ENCODE data around the gene PRRC2B. TPM values are rescaled to one million over a fixed set of nuclear protein-coding genes. Genes with fewer than 3 reads are reported as not detected.
"Not testable (repeated sequence)": the region's sequence is repeated elsewhere in the genome, so short reads cannot be mapped to it uniquely, and the experiment has no call there.

PRRC2B gene
- polyA plus RNA-seq, 1 donor, result 132 TPM

DNA sequence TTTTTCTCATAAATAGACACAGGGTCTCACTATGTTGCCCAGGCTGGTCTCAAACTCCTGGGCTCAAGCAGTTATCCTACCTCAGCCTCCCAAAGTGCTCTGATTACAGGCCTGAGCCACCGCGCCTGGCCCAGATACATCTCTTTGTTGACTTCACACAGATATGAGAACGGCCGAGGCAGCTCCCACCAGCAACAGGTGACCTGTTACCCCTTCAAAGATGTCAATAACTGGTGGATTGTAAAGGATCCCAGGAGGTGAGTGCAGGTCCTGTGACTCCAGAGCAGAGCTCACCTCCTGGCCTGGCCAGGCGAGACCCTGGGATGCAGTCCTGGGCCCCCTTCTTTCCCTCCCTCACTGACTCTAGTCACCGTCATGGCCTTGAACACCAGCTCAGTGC is 118.0 kb downstream of the PRRC2B start:
- Histone ChIP-seq H3K4me3 (ENCODE audit: low read length) (no peak overlapping the region), H3K27ac (ENCODE audit: low read length) (no peak overlapping the region), H3K4me1 (ENCODE audit: control insufficient read depth, insufficient read depth, low read length) (no peaks in the 10 kb centered on the region), H3K9me3 (ENCODE audit: control insufficient read depth, low read depth, low read length) (no peaks in the 10 kb centered on the region), H3K36me3 (ENCODE audit: control insufficient read depth, insufficient read depth, low read length) (peaks cover 77% of the 10 kb centered on the region), H3K27me3 (ENCODE audit: control insufficient read depth, insufficient read depth, low read length) (no peaks in the 10 kb centered on the region)
- no CpG with 5 or more reads among the region's 6 CpGs for WGBS (ENCODE audit: insufficient coverage, low lambda C conversion rate)
- DNase-seq, result no peak

DNA sequence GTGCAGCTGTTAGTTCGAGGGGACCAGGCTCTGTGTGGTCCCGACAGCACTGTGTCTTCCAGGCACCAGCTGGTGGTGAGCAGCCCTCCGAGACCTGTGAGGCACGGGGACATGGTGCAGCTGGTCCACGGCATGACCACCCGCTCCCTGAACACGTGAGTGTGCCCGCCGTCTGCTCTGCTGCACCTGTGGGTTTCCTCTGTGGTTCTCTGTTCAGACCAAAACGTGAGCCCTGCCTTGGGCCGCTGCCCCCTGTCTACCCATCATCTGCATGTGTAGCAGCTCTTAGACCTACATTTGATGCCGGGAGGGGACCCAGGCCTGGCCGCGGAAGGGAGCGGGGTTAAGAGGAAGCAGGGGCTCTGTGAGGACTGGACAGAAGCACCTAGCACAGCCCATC is 119.3 kb downstream of the PRRC2B start:
- H3K27ac ChIP-seq (ENCODE audit: low read length), result no peak overlapping the region
- no peak overlapping the region for H3K4me3 ChIP-seq (ENCODE audit: low read length)
- H3K36me3 ChIP-seq (ENCODE audit: control insufficient read depth, insufficient read depth, low read length), result peaks cover 80% of the 10 kb centered on the region
- no peaks in the 10 kb centered on the region for H3K9me3 ChIP-seq (ENCODE audit: control insufficient read depth, low read depth, low read length)
- DNase-seq, result no peak
- H3K4me1 ChIP-seq (ENCODE audit: control insufficient read depth, insufficient read depth, low read length), result no peaks in the 10 kb centered on the region
- H3K27me3 ChIP-seq (ENCODE audit: control insufficient read depth, insufficient read depth, low read length), result no peaks in the 10 kb centered on the region
- WGBS (ENCODE audit: insufficient coverage, low lambda C conversion rate), result 80% methylated on average over 1 of the region's 15 CpGs

DNA sequence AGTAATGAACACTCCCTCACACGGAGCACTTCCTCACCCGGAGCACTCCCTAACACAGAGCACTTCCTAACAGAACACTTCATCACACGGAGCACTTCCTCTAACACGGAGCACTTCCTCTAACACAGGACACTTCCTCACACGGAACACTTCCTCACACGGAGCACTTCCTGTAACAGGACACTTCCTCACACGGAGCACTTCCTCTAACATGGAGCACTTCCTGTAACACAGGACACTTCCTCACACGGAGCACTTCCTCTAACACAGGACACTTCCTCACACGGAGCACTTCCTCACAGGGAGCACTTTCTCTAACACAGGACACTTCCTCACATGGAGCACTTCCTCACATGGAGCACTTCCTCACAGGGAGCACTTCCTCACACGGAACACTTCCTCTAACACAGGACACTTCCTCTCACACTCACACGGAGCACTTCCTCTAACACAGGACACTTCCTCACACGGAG is 121.7 kb downstream of the PRRC2B start:
- no CpG with 5 or more reads among the region's 12 CpGs for WGBS (ENCODE audit: insufficient coverage, low lambda C conversion rate)
- H3K36me3 ChIP-seq (ENCODE audit: control insufficient read depth, insufficient read depth, low read length), result peaks cover 93% of the 10 kb centered on the region
- not testable (repeated sequence) for H3K4me3 ChIP-seq (ENCODE audit: low read length); H3K27ac ChIP-seq (ENCODE audit: low read length); H3K4me1 ChIP-seq (ENCODE audit: control insufficient read depth, insufficient read depth, low read length); H3K9me3 ChIP-seq (ENCODE audit: control insufficient read depth, low read depth, low read length); H3K27me3 ChIP-seq (ENCODE audit: control insufficient read depth, insufficient read depth, low read length); DNase-seq

DNA sequence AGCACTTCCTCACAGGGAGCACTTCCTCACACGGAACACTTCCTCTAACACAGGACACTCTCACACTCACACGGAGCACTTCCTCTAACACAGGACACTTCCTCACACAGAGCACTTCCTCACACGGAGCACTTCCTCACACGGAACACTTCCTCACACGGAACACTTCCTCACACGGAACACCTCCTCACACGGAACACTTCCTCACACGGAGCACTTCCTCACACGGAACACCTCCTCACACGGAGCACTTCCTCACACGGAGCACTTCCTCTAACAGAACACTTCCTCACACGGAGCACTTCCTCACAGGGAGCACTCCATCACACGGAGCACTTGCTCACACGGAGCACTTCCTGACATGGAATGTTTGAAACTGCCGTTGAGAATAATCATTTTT is 122.2 kb downstream of the PRRC2B start:
- Histone ChIP-seq H3K4me3 (ENCODE audit: low read length) (no peak overlapping the region), H3K27me3 (ENCODE audit: control insufficient read depth, insufficient read depth, low read length) (no peaks in the 10 kb centered on the region), H3K4me1 (ENCODE audit: control insufficient read depth, insufficient read depth, low read length) (no peaks in the 10 kb centered on the region), H3K27ac (ENCODE audit: low read length) (no peak overlapping the region), H3K36me3 (ENCODE audit: control insufficient read depth, insufficient read depth, low read length) (peaks cover 90% of the 10 kb centered on the region), H3K9me3 (ENCODE audit: control insufficient read depth, low read depth, low read length) (no peaks in the 10 kb centered on the region)
- no peak for DNase-seq
- no CpG with 5 or more reads among the region's 15 CpGs for WGBS (ENCODE audit: insufficient coverage, low lambda C conversion rate)

DNA sequence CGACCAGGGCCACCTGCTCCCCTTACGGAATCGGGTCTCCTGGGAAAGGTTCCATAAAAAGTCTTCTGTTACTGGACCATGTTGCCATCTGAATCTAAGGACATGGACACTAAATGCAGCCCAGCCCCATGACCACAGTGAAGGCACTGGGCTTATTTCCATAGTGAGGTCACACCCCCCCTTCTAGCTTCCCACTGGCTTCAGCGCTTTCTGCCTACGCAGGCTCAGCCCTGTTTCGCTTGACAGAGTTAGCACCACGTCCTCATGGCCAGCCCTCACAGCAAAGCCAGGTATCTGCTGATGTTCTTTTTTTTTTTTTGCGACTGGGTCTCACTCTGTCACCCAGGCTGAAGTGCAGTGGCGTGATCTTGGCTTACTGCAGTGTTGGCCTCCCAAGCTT is 123.0 kb downstream of the PRRC2B start:
- no peak for DNase-seq
- Histone ChIP-seq H3K27me3 (ENCODE audit: control insufficient read depth, insufficient read depth, low read length) (no peaks in the 10 kb centered on the region), H3K36me3 (ENCODE audit: control insufficient read depth, insufficient read depth, low read length) (peaks cover 90% of the 10 kb centered on the region), H3K4me3 (ENCODE audit: low read length) (no peak overlapping the region), H3K9me3 (ENCODE audit: control insufficient read depth, low read depth, low read length) (no peaks in the 10 kb centered on the region), H3K27ac (ENCODE audit: low read length) (no peak overlapping the region), H3K4me1 (ENCODE audit: control insufficient read depth, insufficient read depth, low read length) (no peaks in the 10 kb centered on the region)
- no CpG with 5 or more reads among the region's 9 CpGs for WGBS (ENCODE audit: insufficient coverage, low lambda C conversion rate)

DNA sequence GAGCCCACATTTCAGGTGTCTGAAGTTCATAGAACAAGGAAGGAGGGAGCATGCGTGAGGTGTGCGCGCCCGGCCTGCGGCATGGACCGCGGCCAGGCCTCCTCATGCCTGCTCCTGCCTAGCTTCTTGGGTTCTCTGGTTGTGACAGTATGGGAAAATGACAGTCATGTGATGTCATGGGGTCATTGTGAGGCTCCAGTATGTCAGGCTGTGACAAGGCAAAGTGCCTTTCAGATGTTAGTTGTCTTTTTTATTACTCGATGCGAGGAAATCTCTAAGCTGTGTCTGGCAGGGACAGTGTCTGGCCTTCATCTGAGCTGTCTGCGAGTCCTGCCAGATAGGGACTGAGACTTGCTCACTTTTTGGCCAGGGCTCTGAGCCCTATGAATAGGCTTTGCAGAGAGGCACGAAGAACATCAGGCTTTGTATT is 123.9 kb downstream of the PRRC2B start:
- no peak overlapping the region for H3K27ac ChIP-seq (ENCODE audit: low read length)
- no peak for DNase-seq
- no peaks in the 10 kb centered on the region for H3K9me3 ChIP-seq (ENCODE audit: control insufficient read depth, low read depth, low read length)
- no peaks in the 10 kb centered on the region for H3K27me3 ChIP-seq (ENCODE audit: control insufficient read depth, insufficient read depth, low read length)
- H3K36me3 ChIP-seq (ENCODE audit: control insufficient read depth, insufficient read depth, low read length), result peaks cover 92% of the 10 kb centered on the region
- no CpG with 5 or more reads among the region's 11 CpGs for WGBS (ENCODE audit: insufficient coverage, low lambda C conversion rate)
- no peaks in the 10 kb centered on the region for H3K4me1 ChIP-seq (ENCODE audit: control insufficient read depth, insufficient read depth, low read length)
- no peak overlapping the region for H3K4me3 ChIP-seq (ENCODE audit: low read length)

DNA sequence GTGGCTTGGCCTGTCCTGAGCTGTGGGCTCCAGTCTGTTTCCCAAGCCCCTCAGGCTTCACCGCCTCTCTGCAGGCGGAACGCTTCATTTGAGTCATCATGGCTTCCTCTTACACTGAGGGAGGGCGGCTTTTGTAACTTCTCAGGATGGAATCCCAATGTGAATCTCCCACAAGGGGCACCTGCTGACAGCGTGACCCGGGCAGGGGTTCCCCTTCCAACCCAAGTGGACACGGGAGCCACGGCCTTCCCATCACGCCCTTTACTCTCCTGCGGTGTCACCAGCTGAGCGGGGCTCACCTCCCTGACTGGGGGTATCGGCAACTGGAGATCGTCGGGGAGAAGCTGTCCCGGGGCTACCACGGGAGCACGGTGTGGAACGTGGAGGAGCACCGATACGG is 124.7 kb downstream of the PRRC2B start:
- DNase-seq, result no peak
- no peaks in the 10 kb centered on the region for H3K4me1 ChIP-seq (ENCODE audit: control insufficient read depth, insufficient read depth, low read length)
- no CpG with 5 or more reads among the region's 20 CpGs for WGBS (ENCODE audit: insufficient coverage, low lambda C conversion rate)
- H3K36me3 ChIP-seq (ENCODE audit: control insufficient read depth, insufficient read depth, low read length), result peaks cover 92% of the 10 kb centered on the region
- no peak overlapping the region for H3K27ac ChIP-seq (ENCODE audit: low read length)
- H3K4me3 ChIP-seq (ENCODE audit: low read length), result no peak overlapping the region
- H3K9me3 ChIP-seq (ENCODE audit: control insufficient read depth, low read depth, low read length), result no peaks in the 10 kb centered on the region
- no peaks in the 10 kb centered on the region for H3K27me3 ChIP-seq (ENCODE audit: control insufficient read depth, insufficient read depth, low read length)

DNA sequence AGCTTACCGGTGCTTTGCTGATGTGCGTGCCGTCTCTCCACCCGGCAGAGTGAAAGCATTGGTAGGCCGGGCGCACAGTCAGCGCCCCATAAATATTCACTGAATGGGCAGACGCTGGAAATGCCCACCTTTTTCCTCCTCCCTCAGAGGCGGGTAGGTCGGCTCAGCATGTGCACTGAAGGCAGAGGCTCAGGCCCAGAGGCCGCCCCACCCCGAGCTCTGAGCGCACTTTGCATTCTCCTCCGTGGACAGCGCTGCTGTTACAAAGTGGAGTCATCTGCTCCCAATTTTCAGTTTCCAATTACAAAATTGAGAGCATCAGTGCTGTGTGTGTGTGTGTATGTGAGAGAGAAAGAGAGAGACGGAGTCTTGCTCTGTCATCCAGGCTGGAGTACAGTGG is 126.6 kb downstream of the PRRC2B start:
- Histone ChIP-seq H3K27me3 (ENCODE audit: control insufficient read depth, insufficient read depth, low read length) (no peaks in the 10 kb centered on the region), H3K4me1 (ENCODE audit: control insufficient read depth, insufficient read depth, low read length) (no peaks in the 10 kb centered on the region), H3K36me3 (ENCODE audit: control insufficient read depth, insufficient read depth, low read length) (peaks cover 95% of the 10 kb centered on the region), H3K4me3 (ENCODE audit: low read length) (no peak overlapping the region), H3K27ac (ENCODE audit: low read length) (no peak overlapping the region), H3K9me3 (ENCODE audit: control insufficient read depth, low read depth, low read length) (no peaks in the 10 kb centered on the region)
- DNase-seq, result no peak
- WGBS (ENCODE audit: insufficient coverage, low lambda C conversion rate), result no CpG with 5 or more reads among the region's 16 CpGs

DNA sequence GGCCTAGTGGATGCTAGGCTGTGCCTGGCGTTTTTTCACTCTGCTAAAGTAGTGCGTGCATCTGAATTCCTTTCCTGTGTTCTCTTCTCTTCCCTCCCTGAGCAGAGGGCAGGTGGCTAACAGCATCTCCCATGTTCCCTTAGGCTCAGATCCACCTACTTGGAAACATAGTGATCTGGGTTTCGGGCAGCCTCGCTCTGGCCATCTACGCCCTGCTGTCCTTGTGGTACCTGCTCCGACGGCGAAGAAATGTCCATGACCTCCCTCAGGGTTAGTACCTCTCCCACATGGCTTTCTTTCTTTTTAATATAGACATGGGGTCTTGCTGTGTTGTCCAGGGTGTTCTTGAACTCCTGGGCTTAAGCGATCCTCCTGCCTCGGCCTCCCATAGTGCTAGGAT is 127.3 kb downstream of the PRRC2B start:
- no peak overlapping the region for H3K27ac ChIP-seq (ENCODE audit: low read length)
- H3K27me3 ChIP-seq (ENCODE audit: control insufficient read depth, insufficient read depth, low read length), result no peaks in the 10 kb centered on the region
- H3K4me3 ChIP-seq (ENCODE audit: low read length), result no peak overlapping the region
- H3K9me3 ChIP-seq (ENCODE audit: control insufficient read depth, low read depth, low read length), result no peaks in the 10 kb centered on the region
- WGBS (ENCODE audit: insufficient coverage, low lambda C conversion rate), result 100% methylated on average over 1 of the region's 10 CpGs
- H3K4me1 ChIP-seq (ENCODE audit: control insufficient read depth, insufficient read depth, low read length), result no peaks in the 10 kb centered on the region
- H3K36me3 ChIP-seq (ENCODE audit: control insufficient read depth, insufficient read depth, low read length), result peaks cover 95% of the 10 kb centered on the region
- DNase-seq, result no peak

DNA sequence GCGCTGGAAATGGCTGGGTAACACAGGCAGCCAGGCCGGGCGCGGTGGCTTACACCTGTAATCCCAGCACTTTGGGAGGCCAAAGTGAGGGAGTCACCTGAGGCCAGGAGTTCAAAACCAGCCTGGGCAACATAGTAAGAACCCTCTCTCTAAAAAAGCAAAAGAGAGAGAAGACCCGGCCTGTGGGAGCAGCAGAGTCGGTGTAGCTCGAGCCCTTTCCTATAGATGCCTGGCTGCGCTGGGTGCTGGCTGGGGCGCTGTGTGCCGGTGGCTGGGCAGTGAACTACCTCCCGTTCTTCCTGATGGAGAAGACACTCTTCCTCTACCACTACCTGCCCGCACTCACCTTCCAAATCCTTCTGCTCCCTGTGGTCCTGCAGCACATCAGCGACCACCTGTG is 127.9 kb downstream of the PRRC2B start:
- Histone ChIP-seq H3K4me1 (ENCODE audit: control insufficient read depth, insufficient read depth, low read length) (no peaks in the 10 kb centered on the region), H3K36me3 (ENCODE audit: control insufficient read depth, insufficient read depth, low read length) (peaks cover 95% of the 10 kb centered on the region), H3K27me3 (ENCODE audit: control insufficient read depth, insufficient read depth, low read length) (no peaks in the 10 kb centered on the region), H3K27ac (ENCODE audit: low read length) (no peak overlapping the region), H3K4me3 (ENCODE audit: low read length) (no peak overlapping the region), H3K9me3 (ENCODE audit: control insufficient read depth, low read depth, low read length) (no peaks in the 10 kb centered on the region)
- no CpG with 5 or more reads among the region's 13 CpGs for WGBS (ENCODE audit: insufficient coverage, low lambda C conversion rate)
- no peak for DNase-seq

DNA sequence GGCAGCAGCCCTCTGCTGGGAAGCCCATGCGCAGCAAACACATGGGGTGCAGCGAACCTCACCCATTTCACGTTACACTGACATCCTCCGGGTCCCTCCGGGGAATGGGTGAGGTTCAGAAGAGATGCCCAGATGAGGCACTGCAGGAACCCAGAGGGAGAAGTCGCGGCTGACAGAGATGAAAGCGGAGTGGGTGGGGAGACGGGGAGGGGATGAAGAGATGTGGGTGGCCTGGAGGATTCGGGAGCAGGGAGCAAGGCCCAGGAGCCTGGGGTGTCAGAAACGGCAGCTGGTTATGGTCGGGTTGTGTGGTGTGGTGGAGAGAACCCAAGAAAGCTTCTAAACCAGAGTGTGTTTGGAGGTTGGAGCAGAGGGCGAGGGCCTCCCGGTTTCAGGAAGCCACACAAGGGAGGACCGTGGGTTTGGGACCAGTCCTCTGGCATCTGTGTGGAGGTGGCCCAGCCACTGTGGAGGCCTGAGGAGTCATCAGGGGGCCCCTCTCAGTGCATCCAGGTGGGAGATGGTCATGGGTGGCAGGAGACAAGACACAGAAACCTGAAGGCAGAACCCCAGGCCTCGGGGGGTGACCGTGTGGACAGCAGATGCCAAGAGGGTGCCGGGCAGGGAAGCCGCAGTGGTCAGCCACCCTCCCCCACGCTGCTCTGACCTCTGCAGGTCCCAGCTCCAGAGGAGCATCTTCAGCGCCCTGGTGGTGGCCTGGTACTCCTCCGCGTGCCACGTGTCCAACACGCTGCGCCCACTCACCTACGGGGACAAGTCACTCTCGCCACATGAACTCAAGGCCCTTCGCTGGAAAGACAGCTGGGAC is 128.6 kb downstream of the PRRC2B start:
- Histone ChIP-seq H3K4me3 (ENCODE audit: low read length) (no peak overlapping the region), H3K9me3 (ENCODE audit: control insufficient read depth, low read depth, low read length) (no peaks in the 10 kb centered on the region), H3K27me3 (ENCODE audit: control insufficient read depth, insufficient read depth, low read length) (no peaks in the 10 kb centered on the region), H3K27ac (ENCODE audit: low read length) (no peak overlapping the region), H3K4me1 (ENCODE audit: control insufficient read depth, insufficient read depth, low read length) (no peaks in the 10 kb centered on the region), H3K36me3 (ENCODE audit: control insufficient read depth, insufficient read depth, low read length) (peaks cover 96% of the 10 kb centered on the region)
- no CpG with 5 or more reads among the region's 29 CpGs for WGBS (ENCODE audit: insufficient coverage, low lambda C conversion rate)
- no peak for DNase-seq
